ENCODE measurements around the gene MAGI3.
"Not testable (repeated sequence)": the region's sequence is repeated elsewhere in the genome, so short reads cannot be mapped to it uniquely, and the experiment has no call there.

The MAGI3 gene

GRCh38 chr1:113714606-113715269 is 324.4 kb downstream of the MAGI3 start:
- no peak for DNase-seq

GRCh38 chr1:113717506-113717905 is 327.2 kb downstream of the MAGI3 start:
- DNase-seq: not testable (repeated sequence)

GRCh38 chr1:113718621-113719020 is 328.3 kb downstream of the MAGI3 start:
- not testable (repeated sequence) for DNase-seq

- no peak for DNase-seq
Observed at GRCh38 chr1:113721010-113721409, 330.7 kb downstream of the MAGI3 start.

GRCh38 chr1:113732802-113733201 is 342.5 kb downstream of the MAGI3 start:
- DNase-seq: no peak

GRCh38 chr1:113734357-113735055 is 344.2 kb downstream of the MAGI3 start:
- DNase-seq: no peak

Measured in activated naive CD4-positive, alpha-beta T cell treated with Interleukin-2 at 50 U/mL for 16 hours (primary cell).